Fibroblast of lung (primary cell): ENCODE data around the gene ESM1.

Experiments
- EZH2 ChIP-seq: IDR thresholded peaks from 2 replicates; pipeline ENCODE4 v1.5.1; 2012; ENCODE audit warnings: low read length, control low read depth, mild to moderate bottlenecking; ENCODE audit errors: missing control alignments
- TF ChIP-seq, protein P1 (sequence below), 2 donors: IDR thresholded peaks in 1 of 2; conservative IDR thresholded peaks in 1 of 2; 1 replicate in 1 of 2; 2 replicates in 1 of 2; pipeline ENCODE4 v1.5.1; 2011 to 2012; ENCODE audit warnings: low read length in 2 of 2, control low read depth in 1 of 2, inconsistent platforms in 1 of 2, low read depth in 1 of 2, mild to moderate bottlenecking in 1 of 2

DNA sequence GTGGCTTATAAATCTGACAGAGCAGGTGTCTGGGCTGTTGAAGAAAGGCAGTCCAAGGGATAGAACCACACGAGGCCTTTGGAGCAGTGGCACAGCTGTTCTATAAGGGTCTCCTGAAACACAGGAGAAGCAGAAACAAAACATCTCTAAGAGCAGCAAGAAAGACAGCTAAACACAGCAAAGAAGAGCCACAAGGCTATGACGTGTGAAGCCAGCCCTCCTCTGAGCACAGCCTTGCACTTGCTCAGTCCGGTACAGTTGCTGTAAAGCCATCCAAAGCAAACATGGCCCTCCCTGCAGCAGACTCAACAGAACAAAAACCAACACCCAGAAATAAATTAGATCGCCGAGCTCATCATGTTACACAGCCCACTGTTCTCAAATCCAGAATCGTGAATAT, 36.0 kb upstream of the ESM1 start:
- TF ChIP-seq, protein P1, sequence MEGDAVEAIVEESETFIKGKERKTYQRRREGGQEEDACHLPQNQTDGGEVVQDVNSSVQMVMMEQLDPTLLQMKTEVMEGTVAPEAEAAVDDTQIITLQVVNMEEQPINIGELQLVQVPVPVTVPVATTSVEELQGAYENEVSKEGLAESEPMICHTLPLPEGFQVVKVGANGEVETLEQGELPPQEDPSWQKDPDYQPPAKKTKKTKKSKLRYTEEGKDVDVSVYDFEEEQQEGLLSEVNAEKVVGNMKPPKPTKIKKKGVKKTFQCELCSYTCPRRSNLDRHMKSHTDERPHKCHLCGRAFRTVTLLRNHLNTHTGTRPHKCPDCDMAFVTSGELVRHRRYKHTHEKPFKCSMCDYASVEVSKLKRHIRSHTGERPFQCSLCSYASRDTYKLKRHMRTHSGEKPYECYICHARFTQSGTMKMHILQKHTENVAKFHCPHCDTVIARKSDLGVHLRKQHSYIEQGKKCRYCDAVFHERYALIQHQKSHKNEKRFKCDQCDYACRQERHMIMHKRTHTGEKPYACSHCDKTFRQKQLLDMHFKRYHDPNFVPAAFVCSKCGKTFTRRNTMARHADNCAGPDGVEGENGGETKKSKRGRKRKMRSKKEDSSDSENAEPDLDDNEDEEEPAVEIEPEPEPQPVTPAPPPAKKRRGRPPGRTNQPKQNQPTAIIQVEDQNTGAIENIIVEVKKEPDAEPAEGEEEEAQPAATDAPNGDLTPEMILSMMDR (conservative IDR thresholded peaks at IDR 0.05 in 1 of 2, IDR thresholded peaks at IDR 0.05 in 1 of 2; ENCODE audit: low read depth in 1 of 2, low read length in 2 of 2): no peak
- TF ChIP-seq EZH2: no peak
